Measurements from ENCODE around the gene CDH1.
A peak's percentile ranks its signal among the peaks of the same experiment; 100 is the strongest.

CDH1 gene

DNA sequence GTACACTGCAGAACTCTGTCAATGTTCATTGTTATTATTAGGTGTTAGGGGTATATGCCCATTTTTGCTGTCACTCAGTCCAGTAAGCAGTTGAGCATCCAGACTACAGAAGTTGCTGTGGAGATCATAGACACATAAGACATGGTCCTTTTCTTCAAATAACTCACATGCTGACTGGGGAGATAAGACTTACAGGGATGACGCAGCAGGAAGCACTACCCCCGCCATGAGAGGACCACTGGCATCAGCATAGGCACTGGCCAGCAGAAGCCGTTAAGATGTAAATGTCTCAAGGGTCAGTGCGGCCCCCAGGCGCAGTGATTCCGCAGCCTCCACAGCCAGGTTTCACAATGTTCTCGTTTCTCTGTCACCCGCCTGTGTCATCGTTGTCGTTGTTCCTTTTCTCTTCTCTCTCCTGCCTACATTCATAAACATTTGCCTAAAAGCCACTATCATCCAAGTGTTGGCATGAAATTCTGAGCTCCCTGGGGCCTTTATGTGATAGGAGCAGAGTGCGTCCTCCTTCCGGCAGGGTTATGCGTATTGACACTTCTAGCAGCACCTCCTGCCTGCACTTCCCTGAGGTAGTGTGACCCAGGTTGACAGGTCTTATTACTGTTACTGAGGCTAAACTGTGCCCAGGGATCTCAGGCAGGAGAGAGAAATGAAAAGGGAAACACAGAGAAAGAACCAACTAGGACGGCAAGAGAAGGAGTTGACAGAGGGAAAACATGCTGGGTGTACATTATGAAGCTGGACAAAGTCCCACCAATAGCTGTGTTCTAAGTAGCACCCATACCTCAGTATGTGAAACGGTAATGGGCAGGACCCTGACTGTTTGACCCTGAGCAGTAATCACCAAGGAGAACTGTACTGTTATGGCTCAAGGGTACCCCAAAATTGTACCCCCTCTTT lies 124.1 kb downstream of the CDH1 start:
- TF ChIP-seq, protein P1, sequence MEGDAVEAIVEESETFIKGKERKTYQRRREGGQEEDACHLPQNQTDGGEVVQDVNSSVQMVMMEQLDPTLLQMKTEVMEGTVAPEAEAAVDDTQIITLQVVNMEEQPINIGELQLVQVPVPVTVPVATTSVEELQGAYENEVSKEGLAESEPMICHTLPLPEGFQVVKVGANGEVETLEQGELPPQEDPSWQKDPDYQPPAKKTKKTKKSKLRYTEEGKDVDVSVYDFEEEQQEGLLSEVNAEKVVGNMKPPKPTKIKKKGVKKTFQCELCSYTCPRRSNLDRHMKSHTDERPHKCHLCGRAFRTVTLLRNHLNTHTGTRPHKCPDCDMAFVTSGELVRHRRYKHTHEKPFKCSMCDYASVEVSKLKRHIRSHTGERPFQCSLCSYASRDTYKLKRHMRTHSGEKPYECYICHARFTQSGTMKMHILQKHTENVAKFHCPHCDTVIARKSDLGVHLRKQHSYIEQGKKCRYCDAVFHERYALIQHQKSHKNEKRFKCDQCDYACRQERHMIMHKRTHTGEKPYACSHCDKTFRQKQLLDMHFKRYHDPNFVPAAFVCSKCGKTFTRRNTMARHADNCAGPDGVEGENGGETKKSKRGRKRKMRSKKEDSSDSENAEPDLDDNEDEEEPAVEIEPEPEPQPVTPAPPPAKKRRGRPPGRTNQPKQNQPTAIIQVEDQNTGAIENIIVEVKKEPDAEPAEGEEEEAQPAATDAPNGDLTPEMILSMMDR (IDR thresholded peaks at IDR 0.05; ENCODE audit: insufficient read depth, low read length, poor library complexity, severe bottlenecking): no peak
- DNase-seq (ENCODE audit: extremely low read depth, insufficient read length): no peak
- peaks cover 6% of the 10 kb centered on the region for H3K36me3 ChIP-seq (ENCODE audit: control insufficient read depth, insufficient read depth, low read length)
- no peaks in the 10 kb centered on the region for H3K27me3 ChIP-seq (replicated peaks; ENCODE audit: control insufficient read depth, insufficient read depth, low read length)
- no peak overlapping the region for H3K4me3 ChIP-seq (replicated peaks; ENCODE audit: low read depth, low read length)

- DNase-seq (ENCODE audit: extremely low read depth, insufficient read length): peak; percentile 18
- Histone ChIP-seq H3K36me3 (ENCODE audit: control insufficient read depth, insufficient read depth, low read length) (peaks cover 1% of the 10 kb centered on the region; the same call in 1 of the 2 replicates), H3K4me3 (replicated peaks; ENCODE audit: low read depth, low read length) (no peak overlapping the region), H3K27me3 (replicated peaks; ENCODE audit: control insufficient read depth, insufficient read depth, low read length) (no peaks in the 10 kb centered on the region)
- TF ChIP-seq, protein P1 (IDR thresholded peaks at IDR 0.05; ENCODE audit: insufficient read depth, low read length, poor library complexity, severe bottlenecking): no peak
These were observed 129.8 kb downstream of the CDH1 start for GRCh38 chr16:68866933-68867332.

- Histone ChIP-seq H3K27me3 (replicated peaks; ENCODE audit: control insufficient read depth, insufficient read depth, low read length) (no peaks in the 10 kb centered on the region), H3K4me3 (replicated peaks; ENCODE audit: low read depth, low read length) (no peak overlapping the region), H3K36me3 (ENCODE audit: control insufficient read depth, insufficient read depth, low read length) (no peaks in the 10 kb centered on the region; the same call in none of the 2 replicates)
- no peak for DNase-seq (ENCODE audit: extremely low read depth, insufficient read length)
- TF ChIP-seq, protein P1 (IDR thresholded peaks at IDR 0.05; ENCODE audit: insufficient read depth, low read length, poor library complexity, severe bottlenecking): no peak
These were observed 132.5 kb downstream of the CDH1 start for GRCh38 chr16:68869492-68870088.

GRCh38 chr16:68873635-68874471 lies 136.8 kb downstream of the CDH1 start:
- no peaks in the 10 kb centered on the region for H3K27me3 ChIP-seq (replicated peaks; ENCODE audit: control insufficient read depth, insufficient read depth, low read length)
- TF ChIP-seq, protein P1 (IDR thresholded peaks at IDR 0.05; ENCODE audit: insufficient read depth, low read length, poor library complexity, severe bottlenecking): no peak
- H3K36me3 ChIP-seq (ENCODE audit: control insufficient read depth, insufficient read depth, low read length): peaks cover 4% of the 10 kb centered on the region
- no peak for DNase-seq (ENCODE audit: extremely low read depth, insufficient read length)
- no peak overlapping the region for H3K4me3 ChIP-seq (replicated peaks; ENCODE audit: low read depth, low read length)

- no peak for DNase-seq (ENCODE audit: extremely low read depth, insufficient read length)
- peaks cover 4% of the 10 kb centered on the region for H3K36me3 ChIP-seq (ENCODE audit: control insufficient read depth, insufficient read depth, low read length)
These were observed 138.8 kb downstream of the CDH1 start for GRCh38 chr16:68875871-68876270.

More at GRCh38 chr16:68875871-68876270, 138.8 kb downstream of the CDH1 start:
- H3K27me3 ChIP-seq (replicated peaks; ENCODE audit: control insufficient read depth, insufficient read depth, low read length): no peaks in the 10 kb centered on the region
- H3K4me3 ChIP-seq (replicated peaks; ENCODE audit: low read depth, low read length): no peak overlapping the region
- TF ChIP-seq, protein P1 (IDR thresholded peaks at IDR 0.05; ENCODE audit: insufficient read depth, low read length, poor library complexity, severe bottlenecking): no peak
